Type B pancreatic cell (in vitro differentiated cells): ENCODE measurements around the gene SMAD5. TPM values are rescaled to one million over a fixed set of nuclear protein-coding genes. Genes with fewer than 3 reads are reported as not detected.

ENCODE experiments used
- DNase-seq: peaks from one replicate; pipeline ENCODE4 v3.0.0; 2021; ENCODE audit warnings: mixed read lengths; ENCODE audit not compliant: unreplicated experiment; ENCODE audit errors: extremely low spot score
- H3K27ac Mint-ChIP-seq: 2 replicates; pipeline ENCODE4 v1.8.0; 2021; ENCODE audit warnings: mild to moderate bottlenecking, mixed read lengths
- H3K27me3 Mint-ChIP-seq: 2 replicates; pipeline ENCODE4 v1.8.0; 2021; ENCODE audit warnings: mixed read lengths
- H3K36me3 Mint-ChIP-seq: 2 replicates; pipeline ENCODE4 v1.8.0; 2021; ENCODE audit warnings: mixed read lengths
- H3K4me1 Mint-ChIP-seq: one replicate; pipeline ENCODE4 v1.8.0; 2021; ENCODE audit warnings: mixed read lengths; ENCODE audit not compliant: unreplicated experiment
- H3K4me3 Mint-ChIP-seq: 2 replicates; pipeline ENCODE4 v1.8.0; 2021; ENCODE audit warnings: mild to moderate bottlenecking, mixed read lengths
- H3K9me3 Mint-ChIP-seq: 2 replicates; pipeline ENCODE4 v1.8.0; 2021; ENCODE audit warnings: mixed read lengths
- CTCF ChIP-seq: fragments of 200-600 bp; sonication (generic); conservative IDR thresholded peaks from 2 replicates; pipeline ENCODE4 v1.5.0; 2021; ENCODE audit warnings: antibody characterized with exemption, mild to moderate bottlenecking
- total RNA-seq: library from RNA; stranded (reverse); gene quantifications from 2 replicates; pipeline ENCODE4 v1.2.1, GENCODE V29; 2021; ENCODE audit warnings: low replicate concordance

The SMAD5 gene
- total RNA-seq, 1 donor from 2014 or later, result 80.0 TPM

- peaks cover 6% of the 10 kb centered on the region for H3K36me3 Mint-ChIP-seq
- no peak overlapping the region for H3K4me3 Mint-ChIP-seq
- peaks cover 24% of the 10 kb centered on the region for H3K4me1 Mint-ChIP-seq
Measured at GRCh38 chr5:136146201-136146600, 13.6 kb downstream of the SMAD5 start.

GRCh38 chr5:136147632-136148031 is 15.0 kb downstream of the SMAD5 start:
- Mint-ChIP-seq H3K27me3 (no peaks in the 10 kb centered on the region), H3K4me1 (peaks cover 24% of the 10 kb centered on the region), H3K27ac (no peak overlapping the region)

More at GRCh38 chr5:136146201-136146600, 13.6 kb downstream of the SMAD5 start:
- no peaks in the 10 kb centered on the region for H3K27me3 Mint-ChIP-seq
- H3K9me3 Mint-ChIP-seq, result no peaks in the 10 kb centered on the region
- no peak for TF ChIP-seq CTCF
- no peak overlapping the region for H3K27ac Mint-ChIP-seq
- DNase-seq, result no peak

GRCh38 chr5:136149891-136150290 is 17.2 kb downstream of the SMAD5 start:
- Mint-ChIP-seq H3K27ac (peak overlapping the region; percentile 28), H3K36me3 (peaks cover 31% of the 10 kb centered on the region), H3K27me3 (no peaks in the 10 kb centered on the region), H3K4me3 (peak overlapping the region; percentile 40), H3K4me1 (peaks cover 24% of the 10 kb centered on the region), H3K9me3 (no peaks in the 10 kb centered on the region)
- DNase-seq, result no peak
- no peak for TF ChIP-seq CTCF

More at GRCh38 chr5:136147632-136148031, 15.0 kb downstream of the SMAD5 start:
- Mint-ChIP-seq H3K4me3 (no peak overlapping the region), H3K36me3 (peaks cover 12% of the 10 kb centered on the region), H3K9me3 (no peaks in the 10 kb centered on the region)
- DNase-seq, result no peak
- TF ChIP-seq CTCF, result no peak

GRCh38 chr5:136153581-136154236 is 21.1 kb downstream of the SMAD5 start:
- Mint-ChIP-seq H3K27ac (no peak overlapping the region), H3K4me1 (peaks cover 15% of the 10 kb centered on the region), H3K9me3 (no peaks in the 10 kb centered on the region), H3K27me3 (no peaks in the 10 kb centered on the region), H3K4me3 (no peak overlapping the region), H3K36me3 (peaks cover 49% of the 10 kb centered on the region)
- TF ChIP-seq CTCF, result no peak
- DNase-seq, result no peak

- Mint-ChIP-seq H3K36me3 (peaks cover 53% of the 10 kb centered on the region), H3K27ac (no peak overlapping the region), H3K4me1 (peaks cover 4% of the 10 kb centered on the region), H3K9me3 (no peaks in the 10 kb centered on the region), H3K4me3 (no peak overlapping the region), H3K27me3 (no peaks in the 10 kb centered on the region)
- DNase-seq, result no peak
- no peak for TF ChIP-seq CTCF
Measured at GRCh38 chr5:136155078-136155477, 22.4 kb downstream of the SMAD5 start.
